HepG2 (cell line): ENCODE measurements around the gene IQCN. TPM values are rescaled to one million over a fixed set of nuclear protein-coding genes. Genes with fewer than 3 reads are reported as not detected.

Experiments
- ETV5 ChIP-seq: IDR thresholded peaks from 2 replicates; pipeline ENCODE4 v1.6.1; 2018; ENCODE audit warnings: missing biosample characterization, missing genetic modification reagents, inconsistent platforms, borderline replicate concordance
- MATR3 ChIP-seq: sonication (generic); formaldehyde crosslinking; IDR thresholded peaks from 2 replicates; pipeline ENCODE4 v1.4.0; 2020; ENCODE audit warnings: missing genetic modification reagents
- SNAI1 ChIP-seq: sonication (generic); formaldehyde crosslinking; IDR thresholded peaks from 2 replicates; pipeline ENCODE4 v1.5.0; 2020; ENCODE audit warnings: mild to moderate bottlenecking, missing genetic modification reagents, borderline replicate concordance
- TAF1 ChIP-seq: sonication (generic); formaldehyde crosslinking; IDR thresholded peaks from 2 replicates; pipeline ENCODE4 v1.4.0; 2020; ENCODE audit warnings: missing genetic modification reagents
- TARDBP ChIP-seq: sonication (generic); formaldehyde crosslinking; IDR thresholded peaks from 2 replicates; pipeline ENCODE4 v1.8.0; 2022; ENCODE audit warnings: mild to moderate bottlenecking, missing genetic modification reagents
- ZFP41 ChIP-seq: sonication (generic); formaldehyde crosslinking; IDR thresholded peaks from 2 replicates; pipeline ENCODE4 v1.4.0; 2020; ENCODE audit warnings: mild to moderate bottlenecking, missing genetic modification reagents, borderline replicate concordance
- ZKSCAN5 ChIP-seq: sonication (generic); formaldehyde crosslinking; IDR thresholded peaks from 2 replicates; pipeline ENCODE4 v1.5.1; 2020; ENCODE audit warnings: mild to moderate bottlenecking, missing genetic modification reagents
- ZNF136 ChIP-seq: sonication (generic); formaldehyde crosslinking; IDR thresholded peaks from 2 replicates; pipeline ENCODE4 v1.8.1; 2022; ENCODE audit warnings: low read depth, mild to moderate bottlenecking, moderate library complexity, missing genetic modification reagents
- ZNF264 ChIP-seq: sonication (generic); formaldehyde crosslinking; IDR thresholded peaks from 2 replicates; pipeline ENCODE4 v1.4.0; 2020; ENCODE audit warnings: missing genetic modification reagents
- ZNF33B ChIP-seq: sonication (generic); formaldehyde crosslinking; IDR thresholded peaks from 2 replicates; pipeline ENCODE4 v1.5.1; 2020; ENCODE audit warnings: mild to moderate bottlenecking, missing genetic modification reagents
- ZNF607 ChIP-seq: sonication (generic); formaldehyde crosslinking; IDR thresholded peaks from 2 replicates; pipeline ENCODE4 v1.5.1; 2020; ENCODE audit warnings: missing genetic modification reagents, mild to moderate bottlenecking, borderline replicate concordance
- polyA plus RNA-seq, 8 experiments: library from polyadenylated mRNA; depleted of rRNA in 3 of 8; stranded (reverse) in 7 of 8; unstranded in 1 of 8; fragments of >200 nt; fragmentation: Illumina TruSeq in 4 of 8; extraction: Trizol in 4 of 8; gene quantifications; 2 replicates each; pipeline versions ENCODE4 v1.2.1 to v1.2.3, GENCODE V29; 2011 to 2016; ENCODE audit warnings: low read depth in 4 of 8, missing spikeins in 1 of 8, mixed read lengths in 1 of 8; ENCODE audit not compliant: insufficient read depth in 1 of 8
- total RNA-seq, 5 experiments: library from RNA; depleted of rRNA; stranded (reverse); fragments of >200 nt; fragmentation: Illumina TruSeq; extraction: Trizol; gene quantifications; 2 replicates each; pipeline ENCODE4 v1.2.3, GENCODE V29; 2016; ENCODE audit warnings: low read depth in 1 of 5
- TF ChIP-seq, protein P1 (sequence below): sonication (generic); formaldehyde crosslinking; IDR thresholded peaks from 2 replicates; pipeline ENCODE4 v1.5.0; 2020; ENCODE audit warnings: mild to moderate bottlenecking, missing genetic modification reagents, borderline replicate concordance
- TF ChIP-seq, protein P2 (sequence below): sonication (generic); formaldehyde crosslinking; IDR thresholded peaks from 2 replicates; pipeline ENCODE4 v1.8.1; 2023; ENCODE audit warnings: missing genetic modification reagents, inconsistent platforms, borderline replicate concordance
- TF ChIP-seq, protein P3 (sequence below): sonication (generic); formaldehyde crosslinking; IDR thresholded peaks from 2 replicates; pipeline ENCODE4 v1.4.0; 2020; ENCODE audit warnings: mild to moderate bottlenecking, low read depth, missing genetic modification reagents
- TF ChIP-seq, protein P4 (sequence below): sonication (generic); formaldehyde crosslinking; IDR thresholded peaks from 2 replicates; pipeline ENCODE4 v1.4.0; 2020; ENCODE audit warnings: mild to moderate bottlenecking, missing genetic modification reagents
- TF ChIP-seq, protein P5 (sequence below): sonication (generic); formaldehyde crosslinking; IDR thresholded peaks from 2 replicates; pipeline ENCODE4 v1.8.1; 2023; ENCODE audit warnings: mild to moderate bottlenecking, missing genetic modification reagents

IQCN gene
- total and polyA plus RNA-seq, 2 of the 13 experiments (the other 11 are each of a cell fraction or from before 2014, with no cell fraction given) = 0.04 to 0.18 TPM

DNA sequence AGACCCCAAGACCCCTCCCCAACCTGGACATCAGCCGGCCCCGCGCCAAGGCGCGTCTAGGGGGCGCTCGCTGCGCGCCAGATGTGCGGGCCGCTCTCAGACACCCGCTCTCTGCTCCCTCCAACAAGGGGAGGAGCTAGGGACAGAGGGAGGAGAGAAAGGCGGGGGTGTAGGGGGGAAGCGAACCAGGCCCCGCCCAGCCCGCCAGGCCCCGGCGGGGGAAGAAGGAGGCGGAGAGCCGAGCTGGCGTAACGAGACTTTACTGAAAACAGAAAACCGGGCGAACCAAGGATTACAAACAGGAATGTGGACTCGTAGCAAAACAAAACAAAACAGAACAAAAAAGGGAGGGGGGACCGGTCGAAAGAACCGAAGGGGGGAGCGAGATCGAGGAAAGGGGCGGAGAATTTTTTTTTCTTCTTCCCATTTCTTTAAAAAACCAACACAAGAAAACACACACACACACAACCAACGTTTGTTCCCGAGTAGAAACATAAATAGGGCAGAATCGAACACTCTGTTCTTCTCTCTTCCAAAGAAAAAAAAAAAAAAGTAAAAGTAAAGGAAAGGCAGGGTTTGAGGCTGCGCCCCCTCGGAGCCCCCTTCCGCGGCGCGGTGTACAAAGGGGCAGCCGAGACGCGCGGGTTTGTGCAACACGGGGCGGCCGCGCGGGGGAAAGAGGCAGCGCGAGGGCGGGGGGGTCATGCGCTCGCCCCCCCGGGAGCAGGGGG, 5.4 kb upstream of the IQCN start (continued):
- TF ChIP-seq, protein P1, sequence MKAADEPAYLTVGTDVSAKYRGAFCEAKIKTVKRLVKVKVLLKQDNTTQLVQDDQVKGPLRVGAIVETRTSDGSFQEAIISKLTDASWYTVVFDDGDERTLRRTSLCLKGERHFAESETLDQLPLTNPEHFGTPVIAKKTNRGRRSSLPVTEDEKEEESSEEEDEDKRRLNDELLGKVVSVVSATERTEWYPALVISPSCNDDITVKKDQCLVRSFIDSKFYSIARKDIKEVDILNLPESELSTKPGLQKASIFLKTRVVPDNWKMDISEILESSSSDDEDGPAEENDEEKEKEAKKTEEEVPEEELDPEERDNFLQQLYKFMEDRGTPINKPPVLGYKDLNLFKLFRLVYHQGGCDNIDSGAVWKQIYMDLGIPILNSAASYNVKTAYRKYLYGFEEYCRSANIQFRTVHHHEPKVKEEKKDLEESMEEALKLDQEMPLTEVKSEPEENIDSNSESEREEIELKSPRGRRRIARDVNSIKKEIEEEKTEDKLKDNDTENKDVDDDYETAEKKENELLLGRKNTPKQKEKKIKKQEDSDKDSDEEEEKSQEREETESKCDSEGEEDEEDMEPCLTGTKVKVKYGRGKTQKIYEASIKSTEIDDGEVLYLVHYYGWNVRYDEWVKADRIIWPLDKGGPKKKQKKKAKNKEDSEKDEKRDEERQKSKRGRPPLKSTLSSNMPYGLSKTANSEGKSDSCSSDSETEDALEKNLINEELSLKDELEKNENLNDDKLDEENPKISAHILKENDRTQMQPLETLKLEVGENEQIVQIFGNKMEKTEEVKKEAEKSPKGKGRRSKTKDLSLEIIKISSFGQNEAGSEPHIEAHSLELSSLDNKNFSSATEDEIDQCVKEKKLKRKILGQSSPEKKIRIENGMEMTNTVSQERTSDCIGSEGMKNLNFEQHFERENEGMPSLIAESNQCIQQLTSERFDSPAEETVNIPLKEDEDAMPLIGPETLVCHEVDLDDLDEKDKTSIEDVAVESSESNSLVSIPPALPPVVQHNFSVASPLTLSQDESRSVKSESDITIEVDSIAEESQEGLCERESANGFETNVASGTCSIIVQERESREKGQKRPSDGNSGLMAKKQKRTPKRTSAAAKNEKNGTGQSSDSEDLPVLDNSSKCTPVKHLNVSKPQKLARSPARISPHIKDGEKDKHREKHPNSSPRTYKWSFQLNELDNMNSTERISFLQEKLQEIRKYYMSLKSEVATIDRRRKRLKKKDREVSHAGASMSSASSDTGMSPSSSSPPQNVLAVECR = peak; percentile 53; the same call in 1 of the 2 replicates
- TF ChIP-seq, protein P2, sequence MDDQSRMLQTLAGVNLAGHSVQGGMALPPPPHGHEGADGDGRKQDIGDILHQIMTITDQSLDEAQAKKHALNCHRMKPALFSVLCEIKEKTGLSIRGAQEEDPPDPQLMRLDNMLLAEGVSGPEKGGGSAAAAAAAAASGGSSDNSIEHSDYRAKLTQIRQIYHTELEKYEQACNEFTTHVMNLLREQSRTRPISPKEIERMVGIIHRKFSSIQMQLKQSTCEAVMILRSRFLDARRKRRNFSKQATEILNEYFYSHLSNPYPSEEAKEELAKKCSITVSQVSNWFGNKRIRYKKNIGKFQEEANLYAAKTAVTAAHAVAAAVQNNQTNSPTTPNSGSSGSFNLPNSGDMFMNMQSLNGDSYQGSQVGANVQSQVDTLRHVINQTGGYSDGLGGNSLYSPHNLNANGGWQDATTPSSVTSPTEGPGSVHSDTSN (CRISPR knock-in tag) = no peak
- TF ChIP-seq MATR3 (CRISPR knock-in tag) = no peak
- 0 out of 2 replicates have a peak, but pooled peaks have one; percentile 32 for TF ChIP-seq ZNF136 (CRISPR knock-in tag)
- TF ChIP-seq, protein P3, sequence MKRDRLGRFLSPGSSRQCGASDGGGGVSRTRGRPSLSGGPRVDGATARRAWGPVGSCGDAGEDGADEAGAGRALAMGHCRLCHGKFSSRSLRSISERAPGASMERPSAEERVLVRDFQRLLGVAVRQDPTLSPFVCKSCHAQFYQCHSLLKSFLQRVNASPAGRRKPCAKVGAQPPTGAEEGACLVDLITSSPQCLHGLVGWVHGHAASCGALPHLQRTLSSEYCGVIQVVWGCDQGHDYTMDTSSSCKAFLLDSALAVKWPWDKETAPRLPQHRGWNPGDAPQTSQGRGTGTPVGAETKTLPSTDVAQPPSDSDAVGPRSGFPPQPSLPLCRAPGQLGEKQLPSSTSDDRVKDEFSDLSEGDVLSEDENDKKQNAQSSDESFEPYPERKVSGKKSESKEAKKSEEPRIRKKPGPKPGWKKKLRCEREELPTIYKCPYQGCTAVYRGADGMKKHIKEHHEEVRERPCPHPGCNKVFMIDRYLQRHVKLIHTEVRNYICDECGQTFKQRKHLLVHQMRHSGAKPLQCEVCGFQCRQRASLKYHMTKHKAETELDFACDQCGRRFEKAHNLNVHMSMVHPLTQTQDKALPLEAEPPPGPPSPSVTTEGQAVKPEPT = no peak
- no peak for TF ChIP-seq SNAI1 (CRISPR knock-in tag)
- TF ChIP-seq TARDBP (CRISPR knock-in tag) = peak; percentile 46; the same call in 1 of the 2 replicates
- peak; percentile 40; the same call in 1 of the 2 replicates for TF ChIP-seq ZNF33B (CRISPR knock-in tag)
- no peak for TF ChIP-seq ZNF264
- peak; percentile 43; the same call in 1 of the 2 replicates for TF ChIP-seq TAF1 (CRISPR knock-in tag)
- TF ChIP-seq ETV5 (CRISPR knock-in tag) = no peak
- no peak for TF ChIP-seq ZKSCAN5 (CRISPR knock-in tag)
- TF ChIP-seq, protein P4, sequence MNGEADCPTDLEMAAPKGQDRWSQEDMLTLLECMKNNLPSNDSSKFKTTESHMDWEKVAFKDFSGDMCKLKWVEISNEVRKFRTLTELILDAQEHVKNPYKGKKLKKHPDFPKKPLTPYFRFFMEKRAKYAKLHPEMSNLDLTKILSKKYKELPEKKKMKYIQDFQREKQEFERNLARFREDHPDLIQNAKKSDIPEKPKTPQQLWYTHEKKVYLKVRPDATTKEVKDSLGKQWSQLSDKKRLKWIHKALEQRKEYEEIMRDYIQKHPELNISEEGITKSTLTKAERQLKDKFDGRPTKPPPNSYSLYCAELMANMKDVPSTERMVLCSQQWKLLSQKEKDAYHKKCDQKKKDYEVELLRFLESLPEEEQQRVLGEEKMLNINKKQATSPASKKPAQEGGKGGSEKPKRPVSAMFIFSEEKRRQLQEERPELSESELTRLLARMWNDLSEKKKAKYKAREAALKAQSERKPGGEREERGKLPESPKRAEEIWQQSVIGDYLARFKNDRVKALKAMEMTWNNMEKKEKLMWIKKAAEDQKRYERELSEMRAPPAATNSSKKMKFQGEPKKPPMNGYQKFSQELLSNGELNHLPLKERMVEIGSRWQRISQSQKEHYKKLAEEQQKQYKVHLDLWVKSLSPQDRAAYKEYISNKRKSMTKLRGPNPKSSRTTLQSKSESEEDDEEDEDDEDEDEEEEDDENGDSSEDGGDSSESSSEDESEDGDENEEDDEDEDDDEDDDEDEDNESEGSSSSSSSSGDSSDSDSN (CRISPR knock-in tag) = no peak
- TF ChIP-seq, protein P5, sequence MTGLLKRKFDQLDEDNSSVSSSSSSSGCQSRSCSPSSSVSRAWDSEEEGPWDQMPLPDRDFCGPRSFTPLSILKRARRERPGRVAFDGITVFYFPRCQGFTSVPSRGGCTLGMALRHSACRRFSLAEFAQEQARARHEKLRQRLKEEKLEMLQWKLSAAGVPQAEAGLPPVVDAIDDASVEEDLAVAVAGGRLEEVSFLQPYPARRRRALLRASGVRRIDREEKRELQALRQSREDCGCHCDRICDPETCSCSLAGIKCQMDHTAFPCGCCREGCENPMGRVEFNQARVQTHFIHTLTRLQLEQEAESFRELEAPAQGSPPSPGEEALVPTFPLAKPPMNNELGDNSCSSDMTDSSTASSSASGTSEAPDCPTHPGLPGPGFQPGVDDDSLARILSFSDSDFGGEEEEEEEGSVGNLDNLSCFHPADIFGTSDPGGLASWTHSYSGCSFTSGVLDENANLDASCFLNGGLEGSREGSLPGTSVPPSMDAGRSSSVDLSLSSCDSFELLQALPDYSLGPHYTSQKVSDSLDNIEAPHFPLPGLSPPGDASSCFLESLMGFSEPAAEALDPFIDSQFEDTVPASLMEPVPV (CRISPR knock-in tag) = peak; percentile 24; the same call in 1 of the 2 replicates
- no peak for TF ChIP-seq ZFP41 (CRISPR knock-in tag)
- 0 out of 2 replicates have a peak, but pooled peaks have one; percentile 55 for TF ChIP-seq ZNF607 (CRISPR knock-in tag)
